ENCODE data around the gene TTLL11.

TTLL11 gene

GRCh38 chr9:121927081-121927480 lies 166.0 kb downstream of the TTLL11 start:
- H3K9me3 ChIP-seq (ENCODE audit: insufficient read depth, low read depth, low read length) = no peaks in the 10 kb centered on the region
- no peaks in the 10 kb centered on the region for H3K79me2 ChIP-seq (ENCODE audit: insufficient read depth, low read length)
- H4K20me1 ChIP-seq (ENCODE audit: insufficient read depth, low read length, poor library complexity, severe bottlenecking) = no peaks in the 10 kb centered on the region
- no peaks in the 10 kb centered on the region for H3K36me3 ChIP-seq (ENCODE audit: insufficient read depth, low read length)
- no peaks in the 10 kb centered on the region for H3K27me3 ChIP-seq (ENCODE audit: insufficient read depth, low read length, poor library complexity, severe bottlenecking)
- H3F3A ChIP-seq (ENCODE audit: low read depth) = no peaks in the 10 kb centered on the region
- no peak overlapping the region for H2AFZ ChIP-seq (ENCODE audit: low read length)
- H3K4me1 ChIP-seq (ENCODE audit: insufficient read depth, low read length, poor library complexity, severe bottlenecking) = peaks cover 22% of the 10 kb centered on the region
- H3K4me3 ChIP-seq (ENCODE audit: low read length, poor library complexity, severe bottlenecking) = no peak overlapping the region
- H3K9ac ChIP-seq (ENCODE audit: low read depth, low read length, poor library complexity, severe bottlenecking) = no peak overlapping the region
- TF ChIP-seq EZH2phosphoT487 (IDR thresholded peaks at IDR 0.05; ENCODE audit: borderline replicate concordance) = no peak
- TF ChIP-seq CTCF (conservative IDR thresholded peaks at IDR 0.05; ENCODE audit: low read length) = no peak
- no peaks in the 10 kb centered on the region for H3K9me2 ChIP-seq (replicated peaks; ENCODE audit: low read depth, low read length)
- H3K4me2 ChIP-seq (ENCODE audit: low read depth, low read length, poor library complexity, severe bottlenecking) = no peak overlapping the region

DNA sequence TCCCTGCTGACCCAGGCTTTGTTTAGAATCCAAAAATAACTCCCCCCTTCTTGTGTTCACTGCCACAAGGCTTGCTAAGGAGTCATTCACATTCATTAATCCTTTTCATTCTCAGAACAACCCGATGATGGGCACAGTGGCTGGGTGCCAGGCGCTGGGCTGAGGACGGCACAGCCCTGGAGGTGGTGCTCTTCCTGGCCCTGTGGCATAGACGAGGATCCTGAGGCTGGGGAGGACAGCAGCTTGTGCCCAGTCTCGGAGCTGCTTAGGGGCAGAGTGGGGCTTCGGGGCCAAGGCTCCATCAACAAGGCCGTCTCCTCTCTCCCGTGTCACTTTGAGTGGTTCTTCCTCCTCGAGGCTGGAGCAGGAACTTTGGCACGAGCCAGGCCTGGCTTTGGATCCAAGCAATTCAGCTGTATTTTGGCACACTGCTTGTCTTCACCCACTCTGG lies 166.7 kb downstream of the TTLL11 start:
- Histone ChIP-seq H3K4me3 (ENCODE audit: low read length, poor library complexity, severe bottlenecking) (no peak overlapping the region), H3K9me2 (replicated peaks; ENCODE audit: low read depth, low read length) (no peaks in the 10 kb centered on the region), H3K9ac (ENCODE audit: low read depth, low read length, poor library complexity, severe bottlenecking) (peak overlapping the region; percentile 16), H3K79me2 (ENCODE audit: insufficient read depth, low read length) (no peaks in the 10 kb centered on the region), H4K20me1 (ENCODE audit: insufficient read depth, low read length, poor library complexity, severe bottlenecking) (no peaks in the 10 kb centered on the region), H3K27me3 (ENCODE audit: insufficient read depth, low read length, poor library complexity, severe bottlenecking) (no peaks in the 10 kb centered on the region), H3F3A (ENCODE audit: low read depth) (no peaks in the 10 kb centered on the region), H3K9me3 (ENCODE audit: insufficient read depth, low read depth, low read length) (no peaks in the 10 kb centered on the region), H3K36me3 (ENCODE audit: insufficient read depth, low read length) (no peaks in the 10 kb centered on the region), H2AFZ (ENCODE audit: low read length) (no peak overlapping the region), H3K4me2 (ENCODE audit: low read depth, low read length, poor library complexity, severe bottlenecking) (peak overlapping the region; percentile 21), H3K4me1 (ENCODE audit: insufficient read depth, low read length, poor library complexity, severe bottlenecking) (peaks cover 22% of the 10 kb centered on the region)
- TF ChIP-seq CTCF (conservative IDR thresholded peaks at IDR 0.05; ENCODE audit: low read length) (no peak), EZH2phosphoT487 (IDR thresholded peaks at IDR 0.05; ENCODE audit: borderline replicate concordance) (no peak)

- H3K79me2 ChIP-seq (ENCODE audit: insufficient read depth, low read length) = no peaks in the 10 kb centered on the region
- peak overlapping the region; percentile 16 for H3K9ac ChIP-seq (ENCODE audit: low read depth, low read length, poor library complexity, severe bottlenecking)
- H3K27me3 ChIP-seq (ENCODE audit: insufficient read depth, low read length, poor library complexity, severe bottlenecking) = no peaks in the 10 kb centered on the region
- H3K4me3 ChIP-seq (ENCODE audit: low read length, poor library complexity, severe bottlenecking) = no peak overlapping the region
- peaks cover 22% of the 10 kb centered on the region for H3K4me1 ChIP-seq (ENCODE audit: insufficient read depth, low read length, poor library complexity, severe bottlenecking)
- H3F3A ChIP-seq (ENCODE audit: low read depth) = no peaks in the 10 kb centered on the region
- H2AFZ ChIP-seq (ENCODE audit: low read length) = no peak overlapping the region
- TF ChIP-seq CTCF (conservative IDR thresholded peaks at IDR 0.05; ENCODE audit: low read length) = no peak
- TF ChIP-seq EZH2phosphoT487 (IDR thresholded peaks at IDR 0.05; ENCODE audit: borderline replicate concordance) = no peak
- H3K36me3 ChIP-seq (ENCODE audit: insufficient read depth, low read length) = no peaks in the 10 kb centered on the region
- no peaks in the 10 kb centered on the region for H3K9me3 ChIP-seq (ENCODE audit: insufficient read depth, low read depth, low read length)
- no peaks in the 10 kb centered on the region for H3K9me2 ChIP-seq (replicated peaks; ENCODE audit: low read depth, low read length)
- no peaks in the 10 kb centered on the region for H4K20me1 ChIP-seq (ENCODE audit: insufficient read depth, low read length, poor library complexity, severe bottlenecking)
- H3K4me2 ChIP-seq (ENCODE audit: low read depth, low read length, poor library complexity, severe bottlenecking) = peak overlapping the region; percentile 21
Observed at GRCh38 chr9:121925935-121926334, 167.2 kb downstream of the TTLL11 start.

All from Loucy (cell line).